IPS-NIHi7 (cell line): ENCODE results near the gene KRT13.
"Not testable (repeated sequence)": the region's sequence is repeated elsewhere in the genome, so short reads cannot be mapped to it uniquely, and the experiment has no call there.

Source experiments
- DNase-seq: peaks from one replicate; pipeline ENCODE4 v3.0.0; 2012; ENCODE audit warnings: mixed read lengths; ENCODE audit errors: extremely low spot score

The KRT13 gene

GRCh38 chr17:41505007-41505808 is at the start of gene KRT13:
TSS of gene KRT13 (minus strand) at chr17:41505612. CDS start at chr17:41505550, 62 bp downstream.
- no peak for DNase-seq

- DNase-seq, result no peak
Observed at GRCh38 chr17:41553987-41554680, 48.7 kb upstream of the KRT13 start.

- DNase-seq, result no peak
Observed at GRCh38 chr17:41553176-41553575, 47.8 kb upstream of the KRT13 start.

DNA sequence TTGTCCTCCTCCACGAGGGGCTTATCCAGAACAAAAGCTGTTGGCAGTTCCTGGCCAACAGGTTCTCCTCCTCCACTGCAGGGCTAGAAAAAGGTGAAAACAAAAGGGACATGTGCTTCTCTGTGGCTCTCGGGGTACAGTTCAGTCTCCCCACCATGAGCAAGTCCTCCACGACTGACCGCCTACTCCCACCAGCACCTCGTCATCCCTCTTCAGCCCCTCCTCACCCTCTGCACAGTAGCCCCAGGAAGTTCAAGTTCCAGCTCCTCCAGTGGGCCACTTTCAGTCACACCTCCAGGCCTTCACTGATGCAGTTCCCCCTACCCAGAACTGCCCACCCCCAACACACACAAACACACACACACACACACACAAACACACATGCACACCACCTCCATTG is 47.0 kb upstream of the KRT13 start:
- DNase-seq, result no peak

GRCh38 chr17:41551365-41551764 is 46.0 kb upstream of the KRT13 start:
- DNase-seq, result no peak

- no peak for DNase-seq
Observed at GRCh38 chr17:41549596-41550039, 44.2 kb upstream of the KRT13 start.

DNA sequence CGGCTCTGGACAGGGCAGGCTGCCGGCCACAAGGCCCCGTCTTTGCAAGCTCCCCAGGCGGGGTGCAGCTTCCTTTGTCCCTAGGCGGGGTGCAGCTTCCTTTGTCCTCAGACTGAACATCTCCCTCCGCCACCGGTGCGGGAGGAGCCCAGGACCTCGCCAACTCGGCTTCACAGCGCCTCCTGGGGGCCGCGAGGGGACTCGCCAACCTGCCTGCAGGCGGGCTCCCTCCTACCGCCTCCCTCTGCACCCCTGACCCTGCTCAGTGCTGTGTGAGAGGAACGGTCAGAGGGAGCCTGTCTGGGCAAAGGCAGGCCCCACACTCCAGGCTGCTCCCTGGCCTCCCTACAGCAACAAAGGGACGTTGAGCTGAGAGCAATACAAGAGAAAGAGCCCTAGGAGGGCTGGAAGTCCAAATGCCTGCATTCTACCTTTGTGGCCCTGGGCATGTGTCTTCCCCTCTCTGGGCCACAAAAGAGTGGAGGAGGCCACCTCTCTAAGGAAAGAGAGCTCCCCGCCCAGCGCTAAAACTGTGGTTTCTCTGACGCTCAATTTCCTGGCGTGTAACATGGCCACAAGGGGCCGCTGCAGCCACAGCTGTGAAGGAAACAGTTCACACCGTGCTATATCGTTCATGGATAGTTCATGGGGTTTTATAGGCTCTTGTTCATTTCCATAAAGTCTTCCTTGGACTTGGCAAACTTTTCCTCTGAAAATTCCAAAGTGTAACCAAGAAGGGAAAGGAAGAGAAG is 43.6 kb upstream of the KRT13 start:
- DNase-seq, result peak; percentile 92

GRCh38 chr17:41547921-41548843 is 42.8 kb upstream of the KRT13 start:
- no peak for DNase-seq

DNA sequence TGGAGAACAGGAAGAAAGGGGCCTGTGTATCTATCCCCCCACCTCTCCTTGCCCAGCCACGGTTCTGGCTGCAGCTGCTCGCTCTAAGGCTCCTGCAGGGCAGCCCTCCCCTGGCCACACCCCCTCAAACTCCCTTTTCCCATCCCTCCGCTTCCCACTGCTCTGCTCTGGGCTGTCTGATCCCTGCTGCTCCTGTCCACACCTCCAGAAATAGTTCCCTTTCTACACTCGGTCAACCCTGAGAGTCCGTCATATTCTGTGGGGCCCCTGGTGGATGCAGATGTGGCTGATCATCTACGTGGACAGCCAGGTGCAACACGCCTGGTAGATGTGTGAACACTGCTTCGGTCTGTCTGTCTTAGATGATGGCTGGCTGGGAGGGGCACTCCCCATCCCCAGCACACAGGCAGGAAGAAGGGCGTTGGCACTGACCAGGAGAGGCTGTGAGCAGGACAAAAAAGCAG is 42.0 kb upstream of the KRT13 start:
- no peak for DNase-seq

DNA sequence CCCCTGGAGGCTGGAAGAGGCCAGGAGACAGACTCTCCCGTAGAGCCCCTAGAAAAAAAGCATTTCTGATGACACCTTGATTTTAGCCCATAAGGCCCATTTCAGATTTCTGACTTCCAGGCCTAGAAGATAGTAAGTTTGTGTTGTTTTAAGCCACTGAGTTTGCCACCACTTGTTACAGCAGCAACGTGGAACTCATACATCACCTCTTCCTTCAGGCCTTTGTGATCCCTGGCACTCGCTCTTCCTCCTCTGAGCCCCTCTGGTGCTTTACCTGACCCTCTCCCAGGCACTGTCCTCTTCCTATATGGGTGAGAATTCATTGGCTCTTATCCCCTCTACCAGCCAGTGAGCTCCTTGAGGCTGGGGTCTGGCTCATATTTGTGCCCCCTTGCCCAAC is 41.4 kb upstream of the KRT13 start:
- no peak for DNase-seq

DNA sequence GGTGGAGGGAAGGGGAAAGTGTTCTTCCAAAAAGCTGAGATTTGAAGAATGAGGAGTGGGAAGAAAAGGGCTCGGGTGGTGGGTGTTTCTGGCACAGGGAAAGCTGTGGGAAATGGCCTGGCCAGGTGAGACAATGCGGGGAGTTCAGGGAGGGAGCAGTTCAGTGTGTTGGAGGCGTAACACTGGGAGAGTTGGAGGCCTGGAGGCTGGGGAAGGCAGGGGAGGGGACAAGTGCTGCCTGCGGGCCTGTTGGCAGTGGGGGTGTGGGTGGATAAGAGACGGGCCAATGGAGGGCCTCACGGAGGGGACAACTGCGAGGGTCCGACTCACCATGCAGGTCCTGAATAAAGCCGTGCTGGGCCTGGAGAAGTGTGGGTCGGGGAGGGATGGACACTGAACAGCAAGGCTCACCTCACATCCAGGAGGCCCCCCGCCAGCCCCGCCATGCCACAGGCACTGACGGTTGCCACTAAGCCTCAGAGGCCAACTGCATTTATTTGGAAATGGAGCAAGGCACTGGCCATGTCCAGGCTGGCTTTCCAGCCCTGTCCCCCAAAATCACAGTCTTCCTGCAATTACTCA is 40.5 kb upstream of the KRT13 start:
- DNase-seq, result no peak

- no peak for DNase-seq
Observed at GRCh38 chr17:41544935-41545334, 39.5 kb upstream of the KRT13 start.

- DNase-seq, result no peak
Observed at GRCh38 chr17:41544491-41544892, 39.1 kb upstream of the KRT13 start.

- not testable (repeated sequence) for DNase-seq
Observed at GRCh38 chr17:41542786-41543185, 37.4 kb upstream of the KRT13 start.

DNA sequence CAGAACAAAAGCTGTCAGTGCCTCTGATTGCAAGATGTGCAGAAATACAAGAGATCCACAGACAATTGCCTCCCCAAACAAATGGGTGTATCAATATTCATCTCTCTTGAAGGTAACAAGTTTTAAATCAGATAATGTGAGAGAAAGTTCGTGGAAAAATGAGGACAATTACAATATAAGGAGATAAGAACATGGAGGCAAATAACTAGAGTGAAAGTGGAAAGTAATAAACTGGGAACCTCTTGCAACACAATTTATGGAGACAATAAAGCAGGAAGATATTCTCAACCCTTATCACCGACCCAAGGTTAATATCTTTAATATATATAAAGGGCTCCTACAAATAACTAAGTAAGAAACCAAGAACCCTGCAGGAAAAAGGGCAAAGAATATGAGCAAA is 36.9 kb upstream of the KRT13 start:
- DNase-seq, result no peak

- no peak for DNase-seq
Observed at GRCh38 chr17:41540921-41541625, 35.7 kb upstream of the KRT13 start.

GRCh38 chr17:41539979-41540701 is 34.7 kb upstream of the KRT13 start:
- DNase-seq, result no peak

GRCh38 chr17:41539071-41539492 is 33.7 kb upstream of the KRT13 start:
- no peak for DNase-seq

DNA sequence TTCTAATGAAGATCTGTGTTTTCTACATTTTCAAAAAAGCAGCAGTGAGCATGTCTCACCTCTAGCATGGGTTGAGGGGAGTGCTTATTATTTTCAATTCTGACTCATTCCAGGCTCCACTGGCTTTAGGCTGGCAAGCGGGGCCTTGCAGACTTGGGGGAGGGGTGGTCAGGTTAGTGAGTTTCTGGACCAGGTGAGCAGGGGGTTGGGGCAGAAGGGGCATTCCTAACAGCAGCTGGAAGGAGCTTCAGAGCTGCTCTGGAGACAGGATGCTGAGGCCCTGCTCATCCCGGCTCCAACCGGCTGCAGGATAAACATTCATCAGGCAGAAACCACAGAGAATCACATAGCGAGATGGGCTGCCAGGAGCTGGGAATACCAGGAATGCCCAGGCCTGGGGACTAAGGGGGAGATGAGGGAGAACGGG is 33.2 kb upstream of the KRT13 start:
- no peak for DNase-seq
